COLO668 (cell line): ENCODE data around the gene TMEM179.
"Not testable (repeated sequence)": the region's sequence is repeated elsewhere in the genome, so short reads cannot be mapped to it uniquely, and the experiment has no call there.

Experiments
- DNase-seq: peaks from one replicate; lab custom pipeline; 2025; ENCODE audit not compliant: unreplicated experiment; lab: John Stamatoyannopoulos, UW

TMEM179 gene

GRCh38 chr14:104604458-104605449 is at the start of gene TMEM179:
Gene TMEM179, minus strand, starts transcription at chr14:104604772. Its CDS starts 31 bp downstream, at chr14:104604741.
- peak; percentile 58 for DNase-seq

GRCh38 chr14:104654119-104654518 is 49.5 kb upstream of the TMEM179 start:
- no peak for DNase-seq

- DNase-seq = not testable (repeated sequence)
Measured at GRCh38 chr14:104653130-104653920, 48.8 kb upstream of the TMEM179 start.

GRCh38 chr14:104652386-104652785 is 47.8 kb upstream of the TMEM179 start:
- DNase-seq = no peak

GRCh38 chr14:104651876-104652260 is 47.3 kb upstream of the TMEM179 start:
- peak; percentile 42 for DNase-seq

- no peak for DNase-seq
Measured at GRCh38 chr14:104650981-104651875, 46.7 kb upstream of the TMEM179 start.

- DNase-seq = peak; percentile 38
Measured at GRCh38 chr14:104650057-104650980, 45.7 kb upstream of the TMEM179 start.

GRCh38 chr14:104647467-104648043 is 43.0 kb upstream of the TMEM179 start:
- DNase-seq = no peak

GRCh38 chr14:104644656-104645378 is 40.2 kb upstream of the TMEM179 start:
- DNase-seq = no peak

- no peak for DNase-seq
Measured at GRCh38 chr14:104644091-104644635, 39.6 kb upstream of the TMEM179 start.

- no peak for DNase-seq
Measured at GRCh38 chr14:104643306-104643705, 38.7 kb upstream of the TMEM179 start.

- no peak for DNase-seq
Measured at GRCh38 chr14:104642540-104642868, 37.9 kb upstream of the TMEM179 start.

- no peak for DNase-seq
Measured at GRCh38 chr14:104641753-104642539, 37.4 kb upstream of the TMEM179 start.

- DNase-seq = no peak
Measured at GRCh38 chr14:104640681-104641080, 36.1 kb upstream of the TMEM179 start.

- peak; percentile 65 for DNase-seq
Measured at GRCh38 chr14:104639885-104640548, 35.4 kb upstream of the TMEM179 start.

GRCh38 chr14:104639471-104639870 is 34.9 kb upstream of the TMEM179 start:
- no peak for DNase-seq

GRCh38 chr14:104638927-104639450 is 34.4 kb upstream of the TMEM179 start:
- DNase-seq = no peak
